ENCODE data around the gene KRT75.

The KRT75 gene

DNA sequence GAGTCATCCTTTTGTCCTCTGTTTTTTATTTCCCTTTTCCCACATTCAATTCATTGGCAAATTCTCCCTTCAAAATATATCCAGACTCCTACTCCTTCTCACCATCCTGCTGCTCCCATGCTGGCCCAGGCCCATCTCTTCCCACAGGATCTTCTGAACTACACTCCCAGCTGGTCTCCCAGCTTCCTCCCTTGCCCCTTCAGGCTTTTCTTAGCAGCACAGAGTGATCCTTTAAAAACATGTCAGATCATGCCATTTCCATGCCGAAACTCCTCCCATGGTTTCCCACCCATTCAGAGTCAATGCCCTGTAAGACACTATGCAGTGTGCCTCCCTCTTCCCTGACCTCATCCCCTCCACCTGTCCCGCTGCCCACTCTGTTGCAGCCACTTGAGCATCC is 46.3 kb downstream of the KRT75 start:
- Histone ChIP-seq H3K4me2 (ENCODE audit: low read length) (no peak overlapping the region), H4K20me1 (ENCODE audit: control insufficient read depth, insufficient read depth, low read depth, low read length) (no peaks in the 10 kb centered on the region), H3F3A (ENCODE audit: control insufficient read depth, insufficient read depth) (no peaks in the 10 kb centered on the region), H3K36me3 (ENCODE audit: control insufficient read depth, low read length) (no peaks in the 10 kb centered on the region), H3K79me2 (ENCODE audit: control insufficient read depth, low read length) (no peaks in the 10 kb centered on the region), H3K4me1 (ENCODE audit: control insufficient read depth, low read length) (no peaks in the 10 kb centered on the region), H3K4me3 (ENCODE audit: low read length) (no peak overlapping the region), H3K9me3 (ENCODE audit: control insufficient read depth, insufficient read depth, low read length) (no peaks in the 10 kb centered on the region), H3K27ac (ENCODE audit: low read depth, low read length) (no peak overlapping the region), H3K9me2 (replicated peaks; ENCODE audit: control insufficient read depth, low read length) (no peaks in the 10 kb centered on the region), H3K27me3 (ENCODE audit: control insufficient read depth, low read length) (peaks cover 19% of the 10 kb centered on the region)
- no peak for TF ChIP-seq EZH2phosphoT487 (IDR thresholded peaks at IDR 0.05; ENCODE audit: borderline replicate concordance, low read length)
- TF ChIP-seq CTCF (IDR thresholded peaks at IDR 0.05; ENCODE audit: low read depth, low read length, poor library complexity, severe bottlenecking), result no peak

DNA sequence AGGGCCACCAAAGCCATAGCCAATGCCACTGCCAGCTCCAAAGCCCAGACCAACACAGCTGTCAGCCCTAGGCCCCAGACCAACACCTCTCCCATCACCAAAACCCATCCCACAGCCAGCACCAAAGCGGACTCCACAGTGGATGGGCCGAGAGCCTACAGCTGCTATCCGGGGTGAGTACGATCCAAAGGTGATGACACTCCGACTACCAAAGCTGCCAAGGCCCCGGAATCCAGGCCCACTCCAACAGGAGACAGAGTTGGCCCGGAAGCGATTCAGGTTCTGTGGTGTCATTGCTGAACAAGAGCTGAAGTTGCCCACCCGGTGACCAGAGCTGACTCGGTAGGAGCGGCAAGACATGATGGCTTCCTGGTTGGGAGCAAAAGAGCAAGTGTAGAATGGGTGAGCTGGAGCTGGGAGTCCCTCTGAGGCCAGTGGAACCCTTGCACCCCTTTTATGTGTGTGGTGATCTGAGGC is 48.9 kb downstream of the KRT75 start, which contains the start of gene KRT84:
Gene KRT84, minus strand, starts transcription at position 427 of the 477 bp plus-strand sequence. Its CDS starts 67 bp downstream, at position 360.
- peaks cover 25% of the 10 kb centered on the region for H3K27me3 ChIP-seq (ENCODE audit: control insufficient read depth, low read length)
- TF ChIP-seq EZH2phosphoT487 (IDR thresholded peaks at IDR 0.05; ENCODE audit: borderline replicate concordance, low read length) (no peak), CTCF (IDR thresholded peaks at IDR 0.05; ENCODE audit: low read depth, low read length, poor library complexity, severe bottlenecking) (no peak)

GRCh38 chr12:52383331-52383730 is 50.8 kb downstream of the KRT75 start:
- Histone ChIP-seq H3K27ac (ENCODE audit: low read depth, low read length) (no peak overlapping the region), H3K79me2 (ENCODE audit: control insufficient read depth, low read length) (no peaks in the 10 kb centered on the region), H3F3A (ENCODE audit: control insufficient read depth, insufficient read depth) (no peaks in the 10 kb centered on the region), H3K27me3 (ENCODE audit: control insufficient read depth, low read length) (peaks cover 20% of the 10 kb centered on the region), H3K9me2 (replicated peaks; ENCODE audit: control insufficient read depth, low read length) (no peaks in the 10 kb centered on the region), H4K20me1 (ENCODE audit: control insufficient read depth, insufficient read depth, low read depth, low read length) (no peaks in the 10 kb centered on the region), H3K4me1 (ENCODE audit: control insufficient read depth, low read length) (no peaks in the 10 kb centered on the region), H3K9me3 (ENCODE audit: control insufficient read depth, insufficient read depth, low read length) (no peaks in the 10 kb centered on the region), H3K4me2 (ENCODE audit: low read length) (no peak overlapping the region), H3K36me3 (ENCODE audit: control insufficient read depth, low read length) (no peaks in the 10 kb centered on the region), H3K4me3 (ENCODE audit: low read length) (no peak overlapping the region)
- no peak for TF ChIP-seq EZH2phosphoT487 (IDR thresholded peaks at IDR 0.05; ENCODE audit: borderline replicate concordance, low read length)
- no peak for TF ChIP-seq CTCF (IDR thresholded peaks at IDR 0.05; ENCODE audit: low read depth, low read length, poor library complexity, severe bottlenecking)

More for the DNA sequence above, 48.9 kb downstream of the KRT75 start, which contains the start of gene KRT84:
- Histone ChIP-seq H3K9me2 (replicated peaks; ENCODE audit: control insufficient read depth, low read length) (no peaks in the 10 kb centered on the region), H3K9me3 (ENCODE audit: control insufficient read depth, insufficient read depth, low read length) (no peaks in the 10 kb centered on the region), H3K4me2 (ENCODE audit: low read length) (no peak within 1 kb of the TSS), H4K20me1 (ENCODE audit: control insufficient read depth, insufficient read depth, low read depth, low read length) (no peaks in the 10 kb centered on the region), H3K4me3 (ENCODE audit: low read length) (no peak within 1 kb of the TSS), H3K27ac (ENCODE audit: low read depth, low read length) (no peak within 1 kb of the TSS), H3K4me1 (ENCODE audit: control insufficient read depth, low read length) (no peaks in the 10 kb centered on the region), H3K79me2 (ENCODE audit: control insufficient read depth, low read length) (no peaks in the 10 kb centered on the region), H3K36me3 (ENCODE audit: control insufficient read depth, low read length) (no peaks in the 10 kb centered on the region), H3F3A (ENCODE audit: control insufficient read depth, insufficient read depth) (no peaks in the 10 kb centered on the region)
